GM13977 (cell line): ENCODE measurements around the gene NIPBL.

Source experiments
- DNase-seq: peaks from one replicate; pipeline ENCODE4 v3.0.0; 2012; ENCODE audit warnings: low spot score
- CTCF ChIP-seq: IDR thresholded peaks from 2 replicates; pipeline ENCODE4 v1.5.1; 2012; ENCODE audit warnings: mild to moderate bottlenecking, control low read depth; ENCODE audit not compliant: insufficient read depth; ENCODE audit errors: extremely low read depth, missing control alignments
- in situ Hi-C: fragments of 300-500 bp; cut with MboI; formaldehyde crosslinking; loops from one replicate; pipeline ENCODE4 v1.12.0; 2022; ENCODE audit warnings: low sequenced_read_pairs, low pct_unique_long_range_greater_than_20kb, mixed read lengths, inconsistent platforms; ENCODE audit not compliant: unreplicated experiment

Gene NIPBL

GRCh38 chr5:36957953-36958537 lies 81.5 kb downstream of the NIPBL start:
- no peak for TF ChIP-seq CTCF
- no peak for DNase-seq
- in situ Hi-C loops, result no loop called here

GRCh38 chr5:36958612-36959011 lies 82.0 kb downstream of the NIPBL start:
- in situ Hi-C loops, result no loop called here
- no peak for TF ChIP-seq CTCF
- no peak for DNase-seq

GRCh38 chr5:36965179-36965578 lies 88.6 kb downstream of the NIPBL start:
- DNase-seq, result no peak
- no peak for TF ChIP-seq CTCF
- in situ Hi-C loops, result no loop called here

- no peak for TF ChIP-seq CTCF
- in situ Hi-C loops, result no loop called here
Observed at GRCh38 chr5:36969700-36970395, 93.3 kb downstream of the NIPBL start.

GRCh38 chr5:36978196-36978595 lies 101.6 kb downstream of the NIPBL start:
- in situ Hi-C loops, result no loop called here
- no peak for TF ChIP-seq CTCF
- no peak for DNase-seq

More at GRCh38 chr5:36969700-36970395, 93.3 kb downstream of the NIPBL start:
- DNase-seq, result no peak

- TF ChIP-seq CTCF, result no peak
- in situ Hi-C loops, result no loop called here
- DNase-seq, result no peak
Observed at GRCh38 chr5:36982146-36982545, 105.6 kb downstream of the NIPBL start.
